ENCODE results near the gene APLP2. TPM values are rescaled to one million over a fixed set of nuclear protein-coding genes. Genes with fewer than 3 reads are reported as not detected.
"Not testable (repeated sequence)": the region's sequence is repeated elsewhere in the genome, so short reads cannot be mapped to it uniquely, and the experiment has no call there.

APLP2 gene
- total and polyA plus RNA-seq, 10 donors: 47.4 to 248 (median 181) TPM

- H3K9me3 ChIP-seq: peaks cover 0 to 9% (median 4%) of the 10 kb centered on the region in 8 donors
- TF ChIP-seq POLR2A (IDR thresholded peaks at IDR 0.05) (no peak), CTCF (IDR thresholded peaks at IDR 0.05 in 8 of 11, conservative IDR thresholded peaks at IDR 0.05 in 3 of 11) (no peak), POLR2AphosphoS5 (IDR thresholded peaks at IDR 0.05) (no peak)
- no peaks in the 10 kb centered on the region for H3K36me3 ChIP-seq
- intact Hi-C loops (cut with DNase I; ENCODE audit: low total_unique reads): no loop called here
- DNase-seq: no peak
- H3K27me3 ChIP-seq (replicated peaks in 1 of 7): peaks cover 0 to 6% (median 0%) of the 10 kb centered on the region in 7 donors
- peaks cover 0 to 10% (median 0%) of the 10 kb centered on the region in 6 donors for H3K4me1 ChIP-seq
- no peak overlapping the region for H3K4me3 ChIP-seq
- H3K27ac ChIP-seq: no peak overlapping the region
- 36 to 46% (median 44%) methylated on average over 5 of the region's 5 CpGs for WGBS, 5 donors
These were observed 101.8 kb downstream of the APLP2 start for GRCh38 chr11:130171534-130171933.

GRCh38 chr11:130172001-130172400 lies 102.3 kb downstream of the APLP2 start:
- H3K27ac ChIP-seq; DNase-seq; H3K27me3 ChIP-seq (replicated peaks in 1 of 7); H3K4me1 ChIP-seq; H3K4me3 ChIP-seq; H3K9me3 ChIP-seq; H3K36me3 ChIP-seq; intact Hi-C loops (cut with DNase I; ENCODE audit: low total_unique reads): not testable (repeated sequence)
- 65 to 89% (median 69%) methylated on average over 3 of the region's 3 CpGs for WGBS, 5 donors

- no peak for DNase-seq
- peaks cover 0 to 16% (median 0%) of the 10 kb centered on the region in 6 donors for H3K4me1 ChIP-seq
- no peak for TF ChIP-seq POLR2AphosphoS5 (IDR thresholded peaks at IDR 0.05)
- TF ChIP-seq CTCF (IDR thresholded peaks at IDR 0.05 in 8 of 11, conservative IDR thresholded peaks at IDR 0.05 in 3 of 11): no peak
- TF ChIP-seq POLR2A (IDR thresholded peaks at IDR 0.05): no peak
- peaks cover 0 to 9% (median 4%) of the 10 kb centered on the region in 8 donors for H3K9me3 ChIP-seq
- intact Hi-C loops (cut with DNase I; ENCODE audit: low total_unique reads): no loop called here
- 92 to 96% (median 93%) methylated on average over 4 of the region's 4 CpGs for WGBS, 5 donors
- peaks cover 0 to 5% (median 0%) of the 10 kb centered on the region in 7 donors for H3K27me3 ChIP-seq (replicated peaks in 1 of 7)
- H3K36me3 ChIP-seq: no peaks in the 10 kb centered on the region
- H3K4me3 ChIP-seq: no peak overlapping the region
- no peak overlapping the region for H3K27ac ChIP-seq
These were observed 104.9 kb downstream of the APLP2 start for GRCh38 chr11:130174642-130175041.

GRCh38 chr11:130175898-130176297 lies 106.2 kb downstream of the APLP2 start:
- no peaks in the 10 kb centered on the region for H3K36me3 ChIP-seq
- peaks cover 0 to 5% (median 0%) of the 10 kb centered on the region in 7 donors for H3K27me3 ChIP-seq (replicated peaks in 1 of 7)
- DNase-seq: no peak
- no peak overlapping the region for H3K4me3 ChIP-seq
- H3K4me1 ChIP-seq: peaks cover 0 to 29% (median 6%) of the 10 kb centered on the region in 6 donors
- intact Hi-C loops (cut with DNase I; ENCODE audit: low total_unique reads): no loop called here
- H3K27ac ChIP-seq: no peak overlapping the region
- whole genome bisulfite sequencing, 5 donors: 60 to 77% (median 69%) methylated on average over 5 of the region's 5 CpGs
- no peak for TF ChIP-seq CTCF (IDR thresholded peaks at IDR 0.05 in 8 of 11, conservative IDR thresholded peaks at IDR 0.05 in 3 of 11)
- no peak for TF ChIP-seq POLR2A (IDR thresholded peaks at IDR 0.05)
- no peak for TF ChIP-seq POLR2AphosphoS5 (IDR thresholded peaks at IDR 0.05)
- H3K9me3 ChIP-seq: peaks cover 0 to 9% (median 4%) of the 10 kb centered on the region in 8 donors

- peaks cover 0 to 5% (median 0%) of the 10 kb centered on the region in 7 donors for H3K27me3 ChIP-seq (replicated peaks in 1 of 7)
- TF ChIP-seq POLR2AphosphoS5 (IDR thresholded peaks at IDR 0.05): no peak
- TF ChIP-seq CTCF (IDR thresholded peaks at IDR 0.05 in 8 of 11, conservative IDR thresholded peaks at IDR 0.05 in 3 of 11): no peak
- no peak for TF ChIP-seq POLR2A (IDR thresholded peaks at IDR 0.05)
- no peak overlapping the region for H3K27ac ChIP-seq
- H3K9me3 ChIP-seq: peaks cover 0 to 9% (median 4%) of the 10 kb centered on the region in 8 donors
- DNase-seq: no peak
- 88 to 91% (median 90%) methylated on average over 10 of the region's 10 CpGs for WGBS, 5 donors
- no peaks in the 10 kb centered on the region for H3K36me3 ChIP-seq
- no peak overlapping the region for H3K4me3 ChIP-seq
- intact Hi-C loops (cut with DNase I; ENCODE audit: low total_unique reads): no loop called here
- H3K4me1 ChIP-seq: peaks cover 0 to 40% (median 20%) of the 10 kb centered on the region in 6 donors
These were observed 108.1 kb downstream of the APLP2 start for GRCh38 chr11:130177782-130178181.
